ENCODE data around the gene TTC7B. TPM values are rescaled to one million over a fixed set of nuclear protein-coding genes. Genes with fewer than 3 reads are reported as not detected.

The TTC7B gene
- total and polyA plus RNA-seq, 9 of the 15 experiments (the other 6 are each of a cell fraction or from before 2014, with no cell fraction given), result 2.2 to 77.2 (median 36.7) TPM

DNA sequence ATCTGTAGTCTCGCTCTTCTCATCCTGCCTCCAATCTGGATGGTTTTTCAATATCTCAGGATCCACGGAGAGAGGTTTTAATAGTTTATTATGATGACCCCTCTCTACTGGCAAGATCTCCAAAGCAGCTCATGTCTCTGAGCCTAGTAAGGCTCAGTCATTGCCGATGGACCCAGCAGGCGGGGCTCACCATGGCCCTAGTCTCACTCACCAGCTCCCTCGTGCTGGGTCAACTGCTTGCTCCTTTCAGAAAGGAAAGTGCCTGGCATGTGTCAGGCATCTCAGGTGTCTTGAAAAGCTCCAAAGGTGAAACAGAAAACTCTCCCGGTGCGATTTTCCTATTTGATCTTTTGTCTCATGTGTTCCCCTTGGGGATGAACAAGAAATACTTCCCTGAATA is 240.4 kb downstream of the TTC7B start (continued):
- no peak for TF ChIP-seq FOXP1 (CRISPR knock-in tag; IDR thresholded peaks at IDR 0.05)
- TF ChIP-seq, protein P1, sequence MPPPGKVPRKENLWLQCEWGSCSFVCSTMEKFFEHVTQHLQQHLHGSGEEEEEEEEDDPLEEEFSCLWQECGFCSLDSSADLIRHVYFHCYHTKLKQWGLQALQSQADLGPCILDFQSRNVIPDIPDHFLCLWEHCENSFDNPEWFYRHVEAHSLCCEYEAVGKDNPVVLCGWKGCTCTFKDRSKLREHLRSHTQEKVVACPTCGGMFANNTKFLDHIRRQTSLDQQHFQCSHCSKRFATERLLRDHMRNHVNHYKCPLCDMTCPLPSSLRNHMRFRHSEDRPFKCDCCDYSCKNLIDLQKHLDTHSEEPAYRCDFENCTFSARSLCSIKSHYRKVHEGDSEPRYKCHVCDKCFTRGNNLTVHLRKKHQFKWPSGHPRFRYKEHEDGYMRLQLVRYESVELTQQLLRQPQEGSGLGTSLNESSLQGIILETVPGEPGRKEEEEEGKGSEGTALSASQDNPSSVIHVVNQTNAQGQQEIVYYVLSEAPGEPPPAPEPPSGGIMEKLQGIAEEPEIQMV (tag; conservative IDR thresholded peaks at IDR 0.05; ENCODE audit: low read depth), result no peak
- no peak for TF ChIP-seq ZNF717 (CRISPR knock-in tag; IDR thresholded peaks at IDR 0.05)
- TF ChIP-seq HCFC1 (IDR thresholded peaks at IDR 0.05; ENCODE audit: low read depth, low read length), result no peak
- TF ChIP-seq ATF7 (IDR thresholded peaks at IDR 0.05), result no peak
- TF ChIP-seq, protein P2, sequence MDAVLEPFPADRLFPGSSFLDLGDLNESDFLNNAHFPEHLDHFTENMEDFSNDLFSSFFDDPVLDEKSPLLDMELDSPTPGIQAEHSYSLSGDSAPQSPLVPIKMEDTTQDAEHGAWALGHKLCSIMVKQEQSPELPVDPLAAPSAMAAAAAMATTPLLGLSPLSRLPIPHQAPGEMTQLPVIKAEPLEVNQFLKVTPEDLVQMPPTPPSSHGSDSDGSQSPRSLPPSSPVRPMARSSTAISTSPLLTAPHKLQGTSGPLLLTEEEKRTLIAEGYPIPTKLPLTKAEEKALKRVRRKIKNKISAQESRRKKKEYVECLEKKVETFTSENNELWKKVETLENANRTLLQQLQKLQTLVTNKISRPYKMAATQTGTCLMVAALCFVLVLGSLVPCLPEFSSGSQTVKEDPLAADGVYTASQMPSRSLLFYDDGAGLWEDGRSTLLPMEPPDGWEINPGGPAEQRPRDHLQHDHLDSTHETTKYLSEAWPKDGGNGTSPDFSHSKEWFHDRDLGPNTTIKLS (IDR thresholded peaks at IDR 0.05; ENCODE audit: borderline replicate concordance, low read depth), result no peak
- no peak for TF ChIP-seq HLTF (IDR thresholded peaks at IDR 0.05)
- TF ChIP-seq LEF1 (IDR thresholded peaks at IDR 0.05), result no peak
- no peak for TF ChIP-seq SOX6 (IDR thresholded peaks at IDR 0.05)
- no peak for TF ChIP-seq EZH2 (IDR thresholded peaks at IDR 0.05; ENCODE audit: borderline replicate concordance, low read depth, low read length)

DNA sequence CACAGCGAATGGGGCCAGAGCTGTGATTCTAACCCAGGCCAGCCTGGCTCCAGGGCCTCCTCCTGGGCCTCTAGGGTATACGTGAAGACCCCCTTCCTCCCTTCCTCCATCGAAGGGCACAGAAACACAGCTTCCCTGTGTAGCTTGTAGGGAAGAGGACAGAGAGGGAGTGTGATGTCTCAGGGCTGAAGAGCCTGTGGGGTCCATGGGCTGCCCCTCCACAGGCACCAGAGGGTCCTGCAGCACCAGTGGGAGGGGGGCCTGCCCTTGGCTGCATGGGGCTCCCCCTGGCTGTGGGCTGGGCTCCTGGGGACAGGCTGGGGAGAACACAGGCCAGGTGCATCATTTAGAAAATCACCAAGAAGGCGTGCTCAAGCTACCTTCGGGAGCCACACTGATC is 240.9 kb downstream of the TTC7B start:
- peaks cover 22 to 50% of the 10 kb centered on the region in 2 experiments; a peak in 4 of 5 replicates for H3K4me1 ChIP-seq (replicated peaks in 1 of 2; ENCODE audit: control insufficient read depth in 2 of 2, insufficient read depth in 2 of 2, low read length in 2 of 2)
- no peak overlapping the region for H2AFZ ChIP-seq (ENCODE audit: low read depth, low read length)
- in situ Hi-C loops (cut with MboI) (no loop called here), intact Hi-C loops (cut with micrococcal nuclease) (no loop called here)
- FAIRE-seq (no peak), ATAC-seq (no peak), DNase-seq (ENCODE audit: extremely low read depth in 1 of 4, low spot score in 3 of 4) (no peak)
- no peak overlapping the region for H3K4me3 ChIP-seq
- no peaks in the 10 kb centered on the region for H3K27me3 ChIP-seq (ENCODE audit: control insufficient read depth in 2 of 2, insufficient read depth in 2 of 2, low read length in 2 of 2)
- H3K27ac ChIP-seq (ENCODE audit: extremely low read depth, low read depth, low read length), result no peak overlapping the region
- H4K20me1 ChIP-seq (replicated peaks; ENCODE audit: control insufficient read depth, insufficient read depth, low read length), result peaks cover 11% of the 10 kb centered on the region; the same call in 1 of the 2 replicates
- no peak overlapping the region for H3K4me2 ChIP-seq (ENCODE audit: insufficient read depth, low read length)
- peaks cover 29% of the 10 kb centered on the region; the same call in 2 of the 3 replicates for H3K36me3 ChIP-seq (ENCODE audit: control insufficient read depth, insufficient read depth, low read length)
- no peak overlapping the region for H3K9ac ChIP-seq (ENCODE audit: insufficient read depth in 1 of 2, low read depth in 2 of 2, low read length in 2 of 2)
- CTCF ChIA-PET (ENCODE audit: low intra/inter-chr PET ratio), result no interaction called here
- no TSS peak for BruUV-seq (replicated peaks)
- H3K79me2 ChIP-seq (ENCODE audit: control insufficient read depth, insufficient read depth, low read length), result no peaks in the 10 kb centered on the region
- WGBS (ENCODE audit: insufficient coverage, low coverage, missing lambda C conversion rate), result 81% methylated on average over 3 of the region's 5 CpGs
- POLR2A ChIA-PET, result interaction anchor here (1.4 kb wide), 1 partner anchor 10 kb away, joined by 3 read pairs; no protein-coding TSS in a partner anchor
- no peaks in the 10 kb centered on the region for H3K9me1 ChIP-seq (ENCODE audit: control insufficient read depth, insufficient read depth, low read length)
- no peaks in the 10 kb centered on the region for H3K9me3 ChIP-seq (replicated peaks; ENCODE audit: control insufficient read depth, insufficient read depth, low read depth, low read length)
- TF ChIP-seq, protein P3, sequence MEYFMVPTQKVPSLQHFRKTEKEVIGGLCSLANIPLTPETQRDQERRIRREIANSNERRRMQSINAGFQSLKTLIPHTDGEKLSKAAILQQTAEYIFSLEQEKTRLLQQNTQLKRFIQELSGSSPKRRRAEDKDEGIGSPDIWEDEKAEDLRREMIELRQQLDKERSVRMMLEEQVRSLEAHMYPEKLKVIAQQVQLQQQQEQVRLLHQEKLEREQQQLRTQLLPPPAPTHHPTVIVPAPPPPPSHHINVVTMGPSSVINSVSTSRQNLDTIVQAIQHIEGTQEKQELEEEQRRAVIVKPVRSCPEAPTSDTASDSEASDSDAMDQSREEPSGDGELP (CRISPR knock-in tag; IDR thresholded peaks at IDR 0.05; ENCODE audit: borderline replicate concordance), result no peak
- no peak for TF ChIP-seq ZKSCAN3 (CRISPR knock-in tag; IDR thresholded peaks at IDR 0.05)
- TF ChIP-seq ZNF707 (CRISPR knock-in tag; conservative IDR thresholded peaks at IDR 0.05), result no peak
- no peak for TF ChIP-seq CBFA2T3 (IDR thresholded peaks at IDR 0.05)
- no peak for TF ChIP-seq ZNF551 (CRISPR knock-in tag; IDR thresholded peaks at IDR 0.05)
- TF ChIP-seq ZNF696 (CRISPR knock-in tag; conservative IDR thresholded peaks at IDR 0.05), result no peak
- TF ChIP-seq, protein P4, sequence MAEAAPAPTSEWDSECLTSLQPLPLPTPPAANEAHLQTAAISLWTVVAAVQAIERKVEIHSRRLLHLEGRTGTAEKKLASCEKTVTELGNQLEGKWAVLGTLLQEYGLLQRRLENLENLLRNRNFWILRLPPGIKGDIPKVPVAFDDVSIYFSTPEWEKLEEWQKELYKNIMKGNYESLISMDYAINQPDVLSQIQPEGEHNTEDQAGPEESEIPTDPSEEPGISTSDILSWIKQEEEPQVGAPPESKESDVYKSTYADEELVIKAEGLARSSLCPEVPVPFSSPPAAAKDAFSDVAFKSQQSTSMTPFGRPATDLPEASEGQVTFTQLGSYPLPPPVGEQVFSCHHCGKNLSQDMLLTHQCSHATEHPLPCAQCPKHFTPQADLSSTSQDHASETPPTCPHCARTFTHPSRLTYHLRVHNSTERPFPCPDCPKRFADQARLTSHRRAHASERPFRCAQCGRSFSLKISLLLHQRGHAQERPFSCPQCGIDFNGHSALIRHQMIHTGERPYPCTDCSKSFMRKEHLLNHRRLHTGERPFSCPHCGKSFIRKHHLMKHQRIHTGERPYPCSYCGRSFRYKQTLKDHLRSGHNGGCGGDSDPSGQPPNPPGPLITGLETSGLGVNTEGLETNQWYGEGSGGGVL (CRISPR knock-in tag; IDR thresholded peaks at IDR 0.05), result no peak
- no peak for TF ChIP-seq ZNF830 (CRISPR knock-in tag; IDR thresholded peaks at IDR 0.05)

All from K562 (cell line).